Right lobe of liver (tissue), 6 donors: ENCODE measurements around the gene RTKN2. TPM values are rescaled to one million over a fixed set of nuclear protein-coding genes. Genes with fewer than 3 reads are reported as not detected.

ENCODE experiments used
- ATAC-seq, 4 donors: fragments of 200-7000 bp; cut with Tn5 transposase; one replicate each; pipeline ENCODE4 v1.9.1; 2020; ENCODE audit warnings: mild to moderate bottlenecking in 4 of 4, moderate library complexity in 4 of 4
- DNase-seq, 3 donors: peaks; one replicate each; pipeline ENCODE4 v3.0.0-alpha.2; 2020
- H3K27ac ChIP-seq, 3 donors: fragments of 200-600 bp; one replicate each; pipeline ENCODE4 v1.8.0; 2022
- H3K27me3 ChIP-seq, 2 donors: fragments of 200-600 bp; one replicate each; pipeline ENCODE4 v1.8.0; 2022
- H3K36me3 ChIP-seq, 4 donors: fragments of 200-600 bp; sonication (generic) in 1 of 4; one replicate each; pipeline versions ENCODE4 v1.5.1 to v1.8.0; 2017 to 2022; ENCODE audit warnings: control low read depth in 1 of 4
- H3K4me1 ChIP-seq, 4 donors: fragments of 200-600 bp; sonication (generic) in 1 of 4; one replicate each; pipeline versions ENCODE4 v1.5.1 to v1.8.0; 2017 to 2022; ENCODE audit warnings: control low read depth in 1 of 4
- H3K4me3 ChIP-seq, 3 donors: fragments of 200-600 bp; one replicate each; pipeline ENCODE4 v1.8.0; 2022
- H3K9me3 ChIP-seq, 4 donors: fragments of 200-600 bp; sonication (generic) in 1 of 4; one replicate each; pipeline versions ENCODE4 v1.5.1 to v1.8.0; 2017 to 2022; ENCODE audit warnings: control low read depth in 1 of 4
- CTCF ChIP-seq, 4 donors: fragments of 200-600 bp in 3 of 4; fragments of 450-650 bp in 1 of 4; IDR thresholded peaks; one replicate each; pipeline versions ENCODE4 v1.5.1 to v1.8.0; 2016 to 2022; ENCODE audit warnings: antibody characterized with exemption in 4 of 4, mild to moderate bottlenecking in 2 of 4
- POLR2A ChIP-seq: fragments of 450-650 bp; IDR thresholded peaks from one replicate; pipeline ENCODE4 v1.6.1; 2017; ENCODE audit warnings: antibody characterized with exemption, mild to moderate bottlenecking
- WGBS: methylation state at CpG from one replicate; pipeline ENCODE4 v1.1.6; 2018; ENCODE audit warnings: low coverage, low lambda C conversion rate; ENCODE audit not compliant: insufficient coverage; ENCODE audit errors: missing lambda C conversion rate; 5-methylcytosine and 5-hydroxymethylcytosine counted together
- intact Hi-C, 2 donors: fragments of 100-400 bp; cut with DNase I; formaldehyde crosslinking; loops; one replicate each; pipeline versions ENCODE4 v1.11.2 to v1.14.1; 2022
- total RNA-seq, 6 experiments: library from RNA; depleted of rRNA in 2 of 6; stranded (reverse); fragments of >200 nt in 2 of 6; fragmentation: NEBNext Ultra II Directional in 3 of 6; extraction: Animal tissue kit (Norgen Biotek cat#: 25700) in 3 of 6; gene quantifications; one replicate each; pipeline versions ENCODE4 v1.1.0 to v1.2.4, GENCODE V29; 2016 to 2023
- donor health status: DM: no; HTN: yes; CAD: no.
- donor health status: DM: no; HTN: no; CAD: no.
- donor health status: DM: no; HTN: no; CAD: no.
- donor health status: DM: no; HTN: yes; CAD: no.
- donor health status: DM: no; HTN: yes; CAD: no.

RTKN2 gene
- total RNA-seq, 6 experiments from 2014 or later, result 0.06 to 0.12 TPM; not detected in 4

- no peak overlapping the region for H3K27ac ChIP-seq
- H3K36me3 ChIP-seq, result no peaks in the 10 kb centered on the region
- H3K4me1 ChIP-seq, result peaks cover 0 to 6% (median 0%) of the 10 kb centered on the region in 4 donors
- no peaks in the 10 kb centered on the region for H3K9me3 ChIP-seq
- no peaks in the 10 kb centered on the region for H3K27me3 ChIP-seq
- DNase-seq (no peak), ATAC-seq (no peak)
- TF ChIP-seq POLR2A, result no peak
- TF ChIP-seq CTCF (IDR thresholded peaks at IDR 0.05), result no peak
- intact Hi-C loops, result no loop called here
- WGBS, result 87% methylated on average over 4 of the region's 4 CpGs
- no peak overlapping the region for H3K4me3 ChIP-seq
Measured at GRCh38 chr10:62270020-62270419, 1.4 kb upstream of the RTKN2 start.

GRCh38 chr10:62268027-62268398, 631 bp downstream of the RTKN2 start:
- WGBS, result 3% methylated on average over 9 of the region's 19 CpGs
- H3K27me3 ChIP-seq, result no peaks in the 10 kb centered on the region
- DNase-seq (peak in 1 of 3 donors; percentile 45), ATAC-seq (no peak)
- intact Hi-C loops, result no loop called here
- H3K36me3 ChIP-seq, result no peaks in the 10 kb centered on the region
- H3K9me3 ChIP-seq, result no peaks in the 10 kb centered on the region
- peaks cover 0 to 6% (median 0%) of the 10 kb centered on the region in 4 donors for H3K4me1 ChIP-seq
- H3K4me3 ChIP-seq, result peak overlapping the region; percentile 63 to 71 (median 71)
- TF ChIP-seq POLR2A (no peak), CTCF (IDR thresholded peaks at IDR 0.05) (no peak)
- no peak overlapping the region for H3K27ac ChIP-seq

- ATAC-seq (no peak), DNase-seq (no peak)
- no peaks in the 10 kb centered on the region for H3K9me3 ChIP-seq
- intact Hi-C loops, result no loop called here
- peaks cover 0 to 6% (median 0%) of the 10 kb centered on the region in 4 donors for H3K4me1 ChIP-seq
- no peaks in the 10 kb centered on the region for H3K36me3 ChIP-seq
- no peak for TF ChIP-seq CTCF (IDR thresholded peaks at IDR 0.05)
- no peak for TF ChIP-seq POLR2A
- 36% methylated on average over 3 of the region's 3 CpGs for WGBS
- no peak overlapping the region for H3K27ac ChIP-seq
- no peak overlapping the region for H3K4me3 ChIP-seq
- H3K27me3 ChIP-seq, result no peaks in the 10 kb centered on the region
Measured at GRCh38 chr10:62266611-62267010, 2.0 kb downstream of the RTKN2 start.

GRCh38 chr10:62266147-62266546, 2.5 kb downstream of the RTKN2 start:
- ATAC-seq (no peak), DNase-seq (no peak)
- 85% methylated on average over 4 of the region's 4 CpGs for WGBS
- no peaks in the 10 kb centered on the region for H3K9me3 ChIP-seq
- intact Hi-C loops, result no loop called here
- no peaks in the 10 kb centered on the region for H3K36me3 ChIP-seq
- H3K4me1 ChIP-seq, result peaks cover 0 to 6% (median 0%) of the 10 kb centered on the region in 4 donors
- no peak overlapping the region for H3K4me3 ChIP-seq
- H3K27ac ChIP-seq, result no peak overlapping the region
- no peaks in the 10 kb centered on the region for H3K27me3 ChIP-seq
- TF ChIP-seq CTCF (IDR thresholded peaks at IDR 0.05) (no peak), POLR2A (no peak)
